HepG2 (cell line): ENCODE results near the gene E2F8. TPM values are rescaled to one million over a fixed set of nuclear protein-coding genes. Genes with fewer than 3 reads are reported as not detected.

Experiments
- HNF4A ChIP-seq: sonication (generic); formaldehyde crosslinking; IDR thresholded peaks from 2 replicates; pipeline ENCODE4 v1.4.0; 2020; ENCODE audit warnings: missing genetic modification reagents
- HNRNPL ChIP-seq: fragments of 200-400 bp; formaldehyde crosslinking; IDR thresholded peaks from 2 replicates; pipeline ENCODE4 v1.6.1; 2017; ENCODE audit warnings: mild to moderate bottlenecking, low read depth, low read length
- HOMEZ ChIP-seq: IDR thresholded peaks from 2 replicates; pipeline ENCODE4 v1.6.1; 2016; ENCODE audit warnings: low read depth
- KLF12 ChIP-seq: sonication (generic); formaldehyde crosslinking; IDR thresholded peaks from 2 replicates; pipeline ENCODE4 v1.4.0; 2020; ENCODE audit warnings: missing genetic modification reagents, borderline replicate concordance
- MYC ChIP-seq: sonication (generic); formaldehyde crosslinking; IDR thresholded peaks from 2 replicates; pipeline ENCODE4 v1.9.0; 2021; ENCODE audit warnings: missing genetic modification reagents, borderline replicate concordance
- NFYB ChIP-seq: sonication (generic); formaldehyde crosslinking; IDR thresholded peaks from 2 replicates; pipeline ENCODE4 v1.4.0; 2020; ENCODE audit warnings: missing genetic modification reagents
- SMYD3 ChIP-seq: sonication (generic); formaldehyde crosslinking; IDR thresholded peaks from 2 replicates; pipeline ENCODE4 v1.8.1; 2023; ENCODE audit warnings: mild to moderate bottlenecking, missing genetic modification reagents
- SP1 ChIP-seq, 2 experiments: fragments of 450-650 bp in 1 of 2; sonication (generic) in 1 of 2; formaldehyde crosslinking in 1 of 2; IDR thresholded peaks; 2 replicates each; pipeline versions ENCODE4 v1.4.0 to v1.6.1; 2016 to 2020; ENCODE audit warnings: missing genetic modification reagents in 1 of 2
- TEF ChIP-seq: sonication (generic); formaldehyde crosslinking; IDR thresholded peaks from 2 replicates; pipeline ENCODE4 v1.5.0; 2020; ENCODE audit warnings: missing genetic modification reagents
- TMF1 ChIP-seq: sonication (generic); formaldehyde crosslinking; IDR thresholded peaks from 2 replicates; pipeline ENCODE4 v1.8.1; 2022; ENCODE audit warnings: low read depth, missing genetic modification reagents
- TRIM24 ChIP-seq: sonication (generic); formaldehyde crosslinking; IDR thresholded peaks from 2 replicates; pipeline ENCODE4 v1.8.0; 2022; ENCODE audit warnings: mild to moderate bottlenecking, missing genetic modification reagents
- USF2 ChIP-seq, 2 experiments: sonication (generic) in 1 of 2; formaldehyde crosslinking in 1 of 2; IDR thresholded peaks; 2 replicates each; pipeline versions ENCODE4 v1.5.1 to v1.6.1; 2011 to 2020; ENCODE audit warnings: borderline replicate concordance in 1 of 2, low read depth in 1 of 2, low read length in 1 of 2, mild to moderate bottlenecking in 1 of 2, missing genetic modification reagents in 1 of 2, moderate library complexity in 1 of 2
- ZFX ChIP-seq: sonication (generic); formaldehyde crosslinking; IDR thresholded peaks from 2 replicates; pipeline ENCODE4 v1.4.0; 2020; ENCODE audit warnings: mild to moderate bottlenecking, low read depth, missing genetic modification reagents, moderate library complexity
- ZKSCAN5 ChIP-seq: sonication (generic); formaldehyde crosslinking; IDR thresholded peaks from 2 replicates; pipeline ENCODE4 v1.5.1; 2020; ENCODE audit warnings: mild to moderate bottlenecking, missing genetic modification reagents
- ZNF281 ChIP-seq: sonication (generic); formaldehyde crosslinking; IDR thresholded peaks from 2 replicates; pipeline ENCODE4 v1.4.0; 2020; ENCODE audit warnings: missing genetic modification reagents, borderline replicate concordance
- ZNF468 ChIP-seq: sonication (generic); formaldehyde crosslinking; IDR thresholded peaks from 2 replicates; pipeline ENCODE4 v1.8.0; 2022; ENCODE audit warnings: mild to moderate bottlenecking, moderate library complexity, missing genetic modification reagents
- ZNF883 ChIP-seq: sonication (generic); formaldehyde crosslinking; IDR thresholded peaks from 2 replicates; pipeline ENCODE4 v1.5.1; 2020; ENCODE audit warnings: mild to moderate bottlenecking, missing genetic modification reagents; ENCODE audit errors: not compliant biosample characterization
- ZSCAN5A ChIP-seq: sonication (generic); formaldehyde crosslinking; IDR thresholded peaks from 2 replicates; pipeline ENCODE4 v1.8.0; 2022; ENCODE audit warnings: mild to moderate bottlenecking, missing genetic modification reagents, borderline replicate concordance
- polyA plus RNA-seq, 8 experiments: library from polyadenylated mRNA; depleted of rRNA in 3 of 8; stranded (reverse) in 7 of 8; unstranded in 1 of 8; fragments of >200 nt; fragmentation: Illumina TruSeq in 4 of 8; extraction: Trizol in 4 of 8; gene quantifications; 2 replicates each; pipeline versions ENCODE4 v1.2.1 to v1.2.3, GENCODE V29; 2011 to 2016; ENCODE audit warnings: low read depth in 4 of 8, missing spikeins in 1 of 8, mixed read lengths in 1 of 8; ENCODE audit not compliant: insufficient read depth in 1 of 8
- total RNA-seq, 5 experiments: library from RNA; depleted of rRNA; stranded (reverse); fragments of >200 nt; fragmentation: Illumina TruSeq; extraction: Trizol; gene quantifications; 2 replicates each; pipeline ENCODE4 v1.2.3, GENCODE V29; 2016; ENCODE audit warnings: low read depth in 1 of 5

Gene E2F8
- total and polyA plus RNA-seq, 2 of the 13 experiments (the other 11 are each of a cell fraction or from before 2014, with no cell fraction given): 3.3 to 8.9 TPM

- TF ChIP-seq ZSCAN5A (CRISPR knock-in tag) (peak; percentile 70; the same call in 1 of the 2 replicates), TEF (CRISPR knock-in tag) (0 out of 2 replicates have a peak, but pooled peaks have one; percentile 39), ZNF883 (CRISPR knock-in tag) (peak; percentile 7), SP1 (IDR thresholded peaks at IDR 0.05) (no peak), SP1 (CRISPR knock-in tag; IDR thresholded peaks at IDR 0.05) (peak; percentile 75), MYC (CRISPR knock-in tag) (peak; percentile 28; the same call in 1 of the 2 replicates), HNF4A (0 out of 2 replicates have a peak, but pooled peaks have one; percentile 10), ZKSCAN5 (CRISPR knock-in tag) (no peak), TMF1 (CRISPR knock-in tag) (peak; percentile 32; the same call in 1 of the 2 replicates), ZNF281 (peak; percentile 95), SMYD3 (CRISPR knock-in tag) (0 out of 2 replicates have a peak, but pooled peaks have one; percentile 51), KLF12 (CRISPR knock-in tag) (no peak), NFYB (peak; percentile 86), USF2 (IDR thresholded peaks at IDR 0.05; ENCODE audit: low read depth, low read length) (no peak), USF2 (CRISPR knock-in tag; IDR thresholded peaks at IDR 0.05; ENCODE audit: borderline replicate concordance) (0 out of 2 replicates have a peak, but pooled peaks have one; percentile 23), ZNF468 (CRISPR knock-in tag) (no peak), ZFX (CRISPR knock-in tag) (peak; percentile 44), HNRNPL (no peak), HOMEZ (peak; percentile 78; the same call in 1 of the 2 replicates), TRIM24 (CRISPR knock-in tag) (0 out of 2 replicates have a peak, but pooled peaks have one; percentile 20)
Measured at GRCh38 chr11:19240420-19241259, at the start of gene E2F8 (continued).
